Adipose tissue (tissue), 3 donors: ENCODE results near the gene RHBDD3. TPM values are rescaled to one million over a fixed set of nuclear protein-coding genes. Genes with fewer than 3 reads are reported as not detected.

ENCODE experiments used
- H3K27ac ChIP-seq: one replicate; pipeline ENCODE4 v1.5.1; 2013; ENCODE audit warnings: low read depth, low read length
- WGBS, 3 donors: extraction: QIAGEN DNeasy Blood & Tissue Kit; methylation state at CpG; one replicate each; pipeline ENCODE4 v1.1.7; 2013; 5-methylcytosine and 5-hydroxymethylcytosine counted together
- polyA plus RNA-seq, 3 donors: library from polyadenylated mRNA; stranded (reverse); fragments of 200-250 nt; gene quantifications; one replicate each; pipeline ENCODE4 v1.2.3, GENCODE V29; 2013
- donor health status: healthy with polysubstance abuse.
- donor health status: Bipolar disorder and iron deficiency.
- donor health status: healthy.

Gene RHBDD3
- polyA plus RNA-seq = 10 to 100 TPM; 14.5 to 22.2 (median 15.2) TPM

- 0 to 1% (median 0%) methylated on average over 66 to 67 of the region's 67 CpGs for WGBS, 3 donors
- peak within 1 kb of the TSS; percentile 76 for H3K27ac ChIP-seq
Observed at GRCh38 chr22:29267858-29268510, at the start of gene RHBDD3, which contains the start of gene EWSR1. Gene RHBDD3 (minus strand): TSS chr22:29267981. CDS start chr22:29265626, 2,355 bp downstream. Gene EWSR1 (plus strand): TSS chr22:29268268. CDS start chr22:29268337, 69 bp downstream.

- WGBS, 3 donors = 51 to 64% (median 54%) methylated on average over 18 of the region's 18 CpGs
- H3K27ac ChIP-seq = no peak overlapping the region
Observed at GRCh38 chr22:29316141-29316828, 48.5 kb upstream of the RHBDD3 start.

GRCh38 chr22:29315286-29316140 lies 47.7 kb upstream of the RHBDD3 start, which contains the start of gene RASL10A:
Gene RASL10A (minus strand): TSS chr22:29315697. CDS start chr22:29315246, 451 bp downstream.
- H3K27ac ChIP-seq = no peak within 1 kb of the TSS
- WGBS, 3 donors = 4 to 6% (median 4%) methylated on average over 66 to 101 of the region's 103 CpGs

DNA sequence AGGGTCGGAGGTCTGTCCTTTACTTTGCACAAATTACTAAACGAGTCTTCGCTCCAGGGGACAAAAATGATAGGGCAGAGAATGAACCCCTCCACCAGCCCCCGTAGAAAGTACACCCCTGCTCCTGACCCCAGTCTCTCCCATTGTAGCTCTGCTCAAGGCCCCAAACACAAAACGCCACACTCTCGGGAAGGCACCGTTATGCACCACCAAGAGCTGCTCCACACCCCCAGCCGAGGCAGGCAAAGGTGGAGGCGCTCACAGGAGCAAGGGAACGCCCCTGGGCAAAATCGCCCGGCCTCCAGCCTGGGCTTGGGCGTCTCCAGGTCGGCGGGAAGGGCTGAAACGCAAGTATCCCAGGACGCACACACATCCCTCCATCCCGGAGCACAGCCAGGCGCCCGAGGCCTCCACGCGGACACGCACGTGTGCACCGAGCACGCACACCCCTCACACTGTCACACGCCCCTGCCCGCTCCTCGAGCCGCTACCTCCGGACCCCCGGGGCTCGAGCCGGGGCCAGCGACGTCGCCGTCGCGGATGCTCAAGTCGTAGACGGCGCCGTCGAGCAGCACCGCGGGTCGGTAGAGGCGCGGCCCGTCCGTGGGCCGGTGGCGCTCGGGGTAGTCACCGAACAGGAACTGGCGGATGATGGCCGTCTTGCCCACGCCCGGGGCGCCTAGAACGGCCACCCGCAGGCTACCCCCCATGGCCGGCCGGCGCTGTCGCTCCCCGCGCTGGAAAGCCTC lies 46.9 kb upstream of the RHBDD3 start:
- H3K27ac ChIP-seq = no peak overlapping the region
- 3% methylated on average over 58 to 69 of the region's 69 CpGs for WGBS, 3 donors

DNA sequence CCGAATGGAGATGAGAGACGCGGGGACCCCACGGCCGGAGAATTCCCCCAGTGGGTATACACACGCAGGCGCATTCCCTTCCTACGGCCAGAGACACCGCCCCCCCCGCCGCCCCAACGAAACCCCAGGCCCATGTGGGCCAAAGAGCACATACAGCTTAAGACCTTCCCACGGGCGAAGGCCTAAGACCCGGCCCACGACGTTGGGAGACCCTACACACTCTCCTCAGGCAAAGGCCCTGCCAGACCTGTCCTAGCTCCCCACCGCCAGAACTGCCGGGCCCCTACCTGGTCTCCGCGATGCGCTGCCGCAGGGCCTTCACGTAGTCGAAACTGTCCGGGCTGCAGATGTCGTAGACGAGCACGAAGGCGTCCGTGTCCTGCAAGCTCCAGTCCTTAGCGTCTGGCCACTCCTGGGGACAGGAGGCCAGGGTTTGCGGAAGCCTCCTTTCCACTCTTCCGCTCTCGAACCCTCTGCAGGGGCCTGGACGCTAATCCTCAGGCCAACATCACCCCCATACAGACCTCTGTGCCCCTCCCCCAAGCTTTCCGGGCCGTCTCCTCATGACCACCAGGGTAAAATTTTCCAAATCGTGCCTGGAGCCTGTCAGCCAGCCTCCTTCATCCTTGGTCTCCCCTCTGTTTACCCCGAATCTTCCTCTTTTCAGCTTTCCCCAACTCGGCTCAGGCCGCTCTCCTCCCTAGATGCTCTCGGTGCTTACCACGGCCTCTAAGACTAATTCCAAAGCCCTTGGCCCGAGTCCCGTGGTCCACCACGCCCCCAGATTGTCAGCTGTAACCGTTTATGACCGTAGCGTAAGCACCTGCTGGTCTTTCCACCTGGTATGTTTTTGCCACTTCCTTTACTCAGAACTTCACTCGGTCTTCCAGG lies 46.0 kb upstream of the RHBDD3 start:
- WGBS, 3 donors = 18 to 21% (median 18%) methylated on average over 51 of the region's 51 CpGs
- H3K27ac ChIP-seq = no peak overlapping the region

- H3K27ac ChIP-seq = no peak overlapping the region
- whole genome bisulfite sequencing, 3 donors = 14 to 22% (median 17%) methylated on average over 43 to 44 of the region's 44 CpGs
Observed at GRCh38 chr22:29313126-29313575, 45.4 kb upstream of the RHBDD3 start.

GRCh38 chr22:29312218-29313125 lies 44.7 kb upstream of the RHBDD3 start:
- no peak overlapping the region for H3K27ac ChIP-seq
- 91 to 94% (median 91%) methylated on average over 25 of the region's 25 CpGs for WGBS, 3 donors

DNA sequence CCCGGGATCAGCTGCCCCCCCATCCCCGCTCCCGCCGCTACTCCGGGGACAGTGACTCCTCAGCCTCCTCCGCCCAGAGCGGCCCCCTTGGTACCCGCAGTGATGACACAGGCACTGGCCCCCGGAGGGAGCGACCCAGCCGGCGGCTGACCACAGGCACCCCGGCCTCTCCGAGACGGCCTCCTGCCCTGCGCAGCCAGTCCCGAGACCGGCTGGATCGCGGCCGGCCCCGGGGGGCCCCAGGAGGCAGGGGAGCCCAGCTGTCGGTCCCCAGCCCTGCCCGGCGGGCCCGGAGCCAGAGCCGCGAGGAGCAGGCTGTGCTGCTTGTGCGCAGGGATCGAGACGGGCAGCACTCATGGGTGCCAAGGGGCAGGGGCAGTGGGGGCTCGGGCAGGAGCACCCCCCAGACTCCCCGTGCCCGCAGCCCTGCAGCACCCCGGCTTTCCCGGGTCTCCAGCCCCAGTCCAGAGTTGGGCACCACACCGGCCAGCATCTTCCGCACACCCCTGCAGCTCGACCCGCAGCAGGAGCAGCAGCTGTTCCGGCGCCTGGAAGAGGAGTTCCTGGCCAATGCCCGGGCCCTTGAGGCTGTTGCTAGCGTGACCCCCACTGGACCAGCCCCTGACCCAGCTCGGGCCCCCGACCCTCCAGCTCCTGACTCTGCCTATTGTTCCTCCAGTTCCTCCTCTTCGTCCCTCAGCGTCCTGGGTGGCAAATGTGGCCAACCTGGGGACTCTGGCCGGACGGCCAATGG lies 43.9 kb upstream of the RHBDD3 start:
- WGBS, 3 donors = 46 to 77% (median 60%) methylated on average over 46 to 50 of the region's 50 CpGs
- no peak overlapping the region for H3K27ac ChIP-seq

DNA sequence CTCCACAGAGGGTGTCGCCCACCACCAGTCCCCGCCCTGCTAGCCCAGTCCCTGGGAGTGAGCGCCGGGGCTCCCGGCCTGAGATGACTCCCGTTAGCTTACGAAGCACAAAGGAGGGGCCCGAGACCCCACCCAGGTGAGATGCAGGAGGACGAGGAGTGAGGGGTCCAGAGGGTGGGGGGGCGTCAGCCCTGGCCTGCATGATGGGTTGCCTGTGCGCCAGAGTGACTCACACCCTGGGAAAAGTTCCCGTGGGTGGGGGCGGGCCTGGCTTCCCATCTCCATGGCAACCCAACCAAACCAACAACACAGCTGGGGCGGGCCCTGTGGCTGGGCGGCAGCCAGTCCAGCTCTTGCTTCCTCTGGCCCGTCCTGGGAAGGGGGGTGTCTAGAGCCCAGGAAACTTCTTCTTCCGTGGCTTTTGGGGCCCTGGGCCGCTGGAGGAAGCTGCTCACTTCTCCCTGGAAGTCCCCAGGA lies 43.1 kb upstream of the RHBDD3 start:
- WGBS, 3 donors = 11 to 19% (median 12%) methylated on average over 15 to 18 of the region's 18 CpGs
- no peak overlapping the region for H3K27ac ChIP-seq

DNA sequence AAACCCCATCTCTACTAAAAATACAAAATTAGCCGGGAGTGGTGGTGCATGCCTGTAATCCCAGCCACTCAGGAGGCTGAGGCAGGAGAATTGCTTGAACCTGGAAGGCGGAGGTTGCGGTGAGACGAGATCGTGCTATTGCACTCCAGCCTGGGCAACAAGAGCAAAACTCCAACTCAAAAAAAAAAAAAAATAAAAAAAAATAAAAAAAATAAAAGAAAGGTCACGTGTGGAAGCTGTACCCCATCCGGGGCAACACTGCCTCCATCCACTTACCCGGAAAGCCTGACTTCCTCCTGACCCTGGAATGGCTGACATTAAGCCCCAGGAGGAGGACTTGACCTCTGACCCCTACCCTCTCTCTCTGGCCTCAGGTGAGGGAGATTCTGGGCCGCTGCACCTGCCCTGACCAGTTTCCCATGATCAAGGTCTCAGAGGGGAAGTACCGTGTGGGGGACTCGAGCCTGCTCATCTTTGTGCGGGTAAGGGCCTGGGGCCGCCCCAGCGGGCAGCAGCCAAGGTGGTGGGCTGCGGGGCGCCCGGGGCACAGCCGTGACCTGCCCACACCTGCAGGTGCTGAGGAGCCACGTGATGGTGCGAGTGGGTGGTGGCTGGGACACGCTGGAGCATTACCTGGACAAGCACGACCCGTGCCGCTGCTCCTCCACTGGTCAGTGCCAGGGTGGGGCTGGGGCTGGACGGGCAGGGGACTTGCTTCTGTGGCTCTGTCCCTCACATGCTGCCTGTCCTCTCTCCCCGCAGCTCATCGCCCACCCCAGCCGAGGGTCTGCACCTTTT lies 42.5 kb upstream of the RHBDD3 start:
- 59 to 66% (median 63%) methylated on average over 28 of the region's 28 CpGs for WGBS, 3 donors
- no peak overlapping the region for H3K27ac ChIP-seq

- WGBS, 3 donors = 62 to 77% (median 74%) methylated on average over 21 of the region's 21 CpGs
Observed at GRCh38 chr22:29309332-29310064, 41.7 kb upstream of the RHBDD3 start.

GRCh38 chr22:29308791-29309262 lies 41.0 kb upstream of the RHBDD3 start:
- peak overlapping the region; percentile 21 for H3K27ac ChIP-seq
- 48 to 66% (median 49%) methylated on average over 13 of the region's 13 CpGs for WGBS, 3 donors

More at GRCh38 chr22:29309332-29310064, 41.7 kb upstream of the RHBDD3 start:
- H3K27ac ChIP-seq = no peak overlapping the region

DNA sequence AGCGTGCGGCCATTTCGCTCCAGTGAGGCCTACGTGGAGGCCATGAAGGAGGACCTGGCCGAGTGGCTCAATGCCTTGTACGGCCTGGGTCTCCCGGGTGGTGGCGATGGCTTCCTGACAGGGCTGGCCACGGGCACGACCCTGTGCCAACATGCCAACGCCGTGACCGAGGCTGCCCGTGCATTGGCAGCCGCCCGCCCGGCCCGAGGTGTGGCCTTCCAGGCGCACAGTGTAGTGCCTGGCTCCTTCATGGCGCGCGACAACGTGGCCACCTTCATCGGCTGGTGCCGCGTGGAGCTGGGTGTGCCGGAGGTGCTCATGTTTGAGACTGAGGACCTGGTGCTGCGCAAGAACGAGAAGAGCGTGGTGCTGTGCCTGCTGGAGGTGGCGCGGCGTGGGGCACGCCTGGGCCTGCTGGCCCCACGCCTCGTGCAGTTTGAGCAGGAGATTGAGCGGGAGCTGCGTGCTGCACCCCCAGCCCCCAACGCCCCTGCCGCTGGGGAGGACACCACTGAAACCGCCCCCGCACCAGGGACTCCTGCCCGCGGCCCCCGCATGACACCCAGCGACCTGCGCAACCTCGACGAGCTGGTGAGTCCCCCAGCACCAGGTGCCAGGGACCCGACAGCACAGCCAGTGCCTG lies 40.5 kb upstream of the RHBDD3 start:
- no peak overlapping the region for H3K27ac ChIP-seq
- WGBS, 3 donors = 70 to 79% (median 73%) methylated on average over 44 to 50 of the region's 50 CpGs
